Omental fat pad (tissue), 4 donors: Measurements from ENCODE around the gene CHST5. TPM values are rescaled to one million over a fixed set of nuclear protein-coding genes. Genes with fewer than 3 reads are reported as not detected.
"Not testable (repeated sequence)": the region's sequence is repeated elsewhere in the genome, so short reads cannot be mapped to it uniquely, and the experiment has no call there.

Experiments used
- ATAC-seq: fragments of 150-250 bp; one replicate; pipeline ENCODE4 v1.9.1; 2016; ENCODE audit warnings: mild to moderate bottlenecking, moderate library complexity; ENCODE audit not compliant: low FRiP score
- DNase-seq: peaks from one replicate; pipeline ENCODE4 v3.0.0-alpha.2; 2019; ENCODE audit warnings: low spot score
- total RNA-seq, 4 donors: library from RNA; depleted of rRNA; stranded (reverse); fragments of >200 nt; gene quantifications; one replicate each; pipeline ENCODE4 v1.1.0, GENCODE V29; 2016
- TF ChIP-seq, protein P1 (sequence below), 3 donors: fragments of 450-650 bp; IDR thresholded peaks; one replicate each; pipeline ENCODE4 v1.5.1; 2016 to 2017; ENCODE audit warnings: antibody characterized with exemption in 3 of 3, mild to moderate bottlenecking in 3 of 3, moderate library complexity in 2 of 3

CHST5 gene
- total RNA-seq, 4 donors from 2014 or later, result 0.09 TPM; not detected in 3

DNA sequence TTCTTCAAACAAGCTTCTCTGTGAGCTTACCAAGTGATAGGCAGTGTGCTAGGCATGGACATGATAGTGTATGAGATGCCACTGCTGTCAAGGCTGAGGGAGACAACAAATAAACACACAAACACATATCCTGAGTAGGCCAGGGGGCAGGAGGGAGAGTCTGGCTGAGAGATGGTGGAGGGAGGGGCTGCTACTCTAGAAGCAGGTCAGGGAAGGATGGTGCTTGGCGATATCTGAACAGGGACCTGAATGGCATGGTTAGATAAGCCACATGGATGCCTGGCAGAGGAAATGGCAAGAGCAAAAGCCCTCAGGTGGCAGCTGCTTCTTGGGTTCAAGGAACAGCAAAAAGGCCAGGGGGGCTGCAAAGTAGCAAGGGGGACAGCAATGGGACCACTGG lies 32.1 kb downstream of the CHST5 start:
- TF ChIP-seq, protein P1, sequence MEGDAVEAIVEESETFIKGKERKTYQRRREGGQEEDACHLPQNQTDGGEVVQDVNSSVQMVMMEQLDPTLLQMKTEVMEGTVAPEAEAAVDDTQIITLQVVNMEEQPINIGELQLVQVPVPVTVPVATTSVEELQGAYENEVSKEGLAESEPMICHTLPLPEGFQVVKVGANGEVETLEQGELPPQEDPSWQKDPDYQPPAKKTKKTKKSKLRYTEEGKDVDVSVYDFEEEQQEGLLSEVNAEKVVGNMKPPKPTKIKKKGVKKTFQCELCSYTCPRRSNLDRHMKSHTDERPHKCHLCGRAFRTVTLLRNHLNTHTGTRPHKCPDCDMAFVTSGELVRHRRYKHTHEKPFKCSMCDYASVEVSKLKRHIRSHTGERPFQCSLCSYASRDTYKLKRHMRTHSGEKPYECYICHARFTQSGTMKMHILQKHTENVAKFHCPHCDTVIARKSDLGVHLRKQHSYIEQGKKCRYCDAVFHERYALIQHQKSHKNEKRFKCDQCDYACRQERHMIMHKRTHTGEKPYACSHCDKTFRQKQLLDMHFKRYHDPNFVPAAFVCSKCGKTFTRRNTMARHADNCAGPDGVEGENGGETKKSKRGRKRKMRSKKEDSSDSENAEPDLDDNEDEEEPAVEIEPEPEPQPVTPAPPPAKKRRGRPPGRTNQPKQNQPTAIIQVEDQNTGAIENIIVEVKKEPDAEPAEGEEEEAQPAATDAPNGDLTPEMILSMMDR (IDR thresholded peaks at IDR 0.05), result no peak
- DNase-seq (no peak), ATAC-seq (no peak)

DNA sequence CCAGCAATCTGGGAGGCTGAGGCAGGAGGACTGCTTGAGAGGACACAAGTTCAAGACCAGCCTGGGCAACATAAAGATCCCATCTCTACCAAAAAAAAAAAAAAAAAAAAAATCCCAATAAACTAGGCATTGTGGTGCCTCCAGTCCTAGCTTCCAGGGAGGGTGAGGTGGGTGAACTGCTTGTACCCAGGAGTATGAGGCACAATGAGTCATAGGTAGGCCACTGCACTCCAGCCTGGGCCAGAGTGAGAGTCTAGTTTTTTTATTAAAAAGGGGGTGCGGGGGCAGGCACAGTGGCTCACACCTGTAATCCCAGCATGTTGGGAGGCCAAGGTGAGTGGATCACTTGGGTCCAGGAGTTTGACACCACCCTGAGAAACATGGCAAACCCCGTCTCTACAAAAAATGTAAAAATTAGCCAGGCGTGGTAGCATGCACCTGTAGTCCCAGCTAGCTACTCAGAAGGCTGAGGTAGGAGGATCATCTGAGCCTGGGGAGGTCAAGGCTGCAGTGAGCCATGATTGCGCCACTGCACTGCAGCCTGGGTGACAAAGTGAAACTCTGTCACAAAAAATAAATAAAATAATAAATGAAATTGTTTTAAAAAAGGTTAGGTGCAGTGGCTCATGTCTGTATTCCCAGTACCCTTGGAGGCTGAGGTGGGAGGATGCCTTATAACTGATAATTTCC lies 32.8 kb downstream of the CHST5 start:
- ATAC-seq (no peak), DNase-seq (no peak)
- TF ChIP-seq, protein P1 (IDR thresholded peaks at IDR 0.05), result no peak

DNA sequence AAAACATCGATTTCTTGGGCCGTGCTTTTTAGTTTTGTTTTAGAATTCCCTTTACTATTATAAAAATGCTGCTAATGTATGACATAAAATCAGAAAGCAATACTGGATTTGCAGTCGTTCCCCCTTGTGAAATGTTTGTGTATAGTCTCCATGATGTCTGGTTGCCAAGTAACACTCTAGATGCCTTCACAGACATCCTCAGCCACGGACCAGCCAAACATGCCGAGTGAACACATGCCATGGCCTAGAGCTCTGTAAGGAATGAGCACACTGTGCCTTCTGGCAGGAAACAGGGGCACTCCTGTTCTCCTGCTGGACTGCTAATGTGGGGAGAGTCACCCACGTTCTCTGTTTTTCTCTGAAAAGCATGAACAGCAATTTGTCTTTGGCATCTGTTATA lies 34.1 kb downstream of the CHST5 start:
- not testable (repeated sequence) for ATAC-seq, DNase-seq

DNA sequence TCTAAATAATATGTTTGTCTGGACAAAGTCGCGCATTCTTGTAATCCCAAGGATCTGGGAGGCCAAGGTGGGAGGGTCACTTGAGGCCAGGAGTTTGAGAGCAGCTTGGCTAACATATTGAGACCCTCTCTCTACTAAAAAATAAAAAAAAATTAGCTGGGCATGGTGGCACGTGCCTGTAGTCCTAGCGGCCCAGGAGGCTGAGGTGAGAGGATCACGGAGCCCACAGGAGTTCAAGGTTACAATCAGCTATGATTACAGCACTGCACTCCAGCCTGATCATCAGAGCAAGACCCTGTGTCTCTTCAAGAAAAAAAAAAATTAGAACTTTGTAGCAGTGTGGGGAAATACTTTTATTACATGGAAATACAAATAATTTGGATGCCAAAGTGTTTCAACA lies 34.5 kb downstream of the CHST5 start:
- no peak for ATAC-seq
- TF ChIP-seq, protein P1 (IDR thresholded peaks at IDR 0.05), result no peak
- no peak for DNase-seq

DNA sequence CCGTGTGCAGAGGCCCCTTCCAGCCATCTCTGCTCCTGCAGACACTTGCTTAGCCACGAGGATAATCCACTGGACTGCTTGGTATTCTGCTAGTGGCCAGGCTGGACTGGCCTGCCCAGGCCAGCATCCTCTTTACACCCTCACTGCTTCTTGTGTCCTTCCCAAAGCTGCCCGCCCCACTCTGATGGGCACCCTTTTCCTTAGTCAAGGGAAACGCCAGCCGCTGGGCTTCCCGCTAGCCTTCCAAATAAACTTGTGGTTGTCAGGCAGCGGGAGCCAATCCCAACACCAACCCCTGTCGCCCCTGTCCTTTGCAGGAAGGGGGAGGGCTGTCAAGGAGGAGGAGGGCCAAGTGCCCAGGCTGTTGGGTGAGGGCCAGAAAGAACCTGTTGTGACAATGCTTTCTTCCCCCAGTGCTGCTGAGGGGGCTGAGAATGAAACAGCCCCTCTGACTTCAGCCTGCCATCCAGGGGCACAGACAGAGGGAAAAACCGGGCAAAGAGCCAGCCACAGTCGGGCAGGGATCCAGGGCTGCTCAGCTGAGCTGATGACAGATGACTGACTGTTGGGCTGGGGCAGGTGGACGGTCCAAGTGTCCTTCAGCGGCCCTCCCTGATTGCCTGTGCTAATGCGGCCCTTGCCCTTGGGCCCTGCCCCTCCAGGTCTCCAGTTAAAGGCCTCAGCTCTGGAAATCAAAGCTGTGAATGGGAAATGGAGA lies 37.1 kb downstream of the CHST5 start:
- not testable (repeated sequence) for DNase-seq, ATAC-seq

DNA sequence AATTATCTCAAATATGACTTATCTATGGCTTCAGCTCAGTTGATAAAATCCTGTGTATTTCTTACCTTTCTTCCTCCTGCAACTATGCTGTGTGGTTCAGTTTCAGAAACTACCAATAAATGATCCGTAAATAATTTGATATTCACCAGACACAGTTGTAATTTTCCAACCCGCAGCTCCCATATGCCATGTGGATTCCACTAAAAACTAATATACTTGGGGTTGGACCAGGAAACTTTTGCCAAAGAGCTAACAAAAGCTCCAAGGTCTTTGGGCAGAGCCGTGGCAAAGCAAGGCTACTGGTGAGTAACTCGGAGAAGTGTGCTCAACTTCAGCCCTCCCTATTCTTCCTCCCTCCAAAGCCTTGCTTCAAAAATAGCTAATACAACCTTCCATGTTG lies 38.4 kb downstream of the CHST5 start:
- ATAC-seq (no peak), DNase-seq (no peak)
- TF ChIP-seq, protein P1 (IDR thresholded peaks at IDR 0.05), result no peak

DNA sequence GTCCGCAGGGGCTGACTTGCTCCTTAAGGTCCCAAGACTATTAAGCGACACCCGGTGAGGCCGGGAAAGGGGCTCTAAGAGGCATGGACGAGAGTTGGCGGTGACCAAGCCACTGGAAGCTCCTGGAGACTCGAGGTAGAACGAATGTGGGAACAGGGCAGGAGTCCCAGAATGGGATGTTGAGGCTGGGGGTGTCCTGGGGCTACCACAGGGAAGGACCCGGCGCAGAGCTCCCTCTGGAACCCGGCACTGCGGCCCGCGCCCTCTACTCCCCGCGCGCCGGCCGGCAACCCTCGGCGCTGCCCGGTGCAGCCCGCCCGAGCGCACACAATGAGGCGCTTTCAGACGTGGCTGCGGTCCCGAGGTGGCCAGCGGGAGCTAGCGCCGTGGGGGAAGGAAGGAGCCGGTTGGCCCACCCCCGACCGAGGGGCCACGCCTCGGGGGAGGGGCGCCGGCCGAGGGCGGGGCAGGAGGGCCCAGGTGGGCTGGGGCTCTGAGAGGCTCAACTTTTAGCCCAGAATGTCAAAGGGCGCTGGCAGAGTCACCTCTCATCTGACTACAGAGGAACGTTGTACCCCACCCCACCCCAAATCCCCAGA lies 40.7 kb downstream of the CHST5 start, which contains the start of gene CHST6:
TSS of gene CHST6 (minus strand) at position 366 of the 599 bp plus-strand sequence. CDS start 15,613 bp downstream, outside the sequence.
- DNase-seq (no peak), ATAC-seq (peak; percentile 77)
- TF ChIP-seq, protein P1 (IDR thresholded peaks at IDR 0.05), result no peak

DNA sequence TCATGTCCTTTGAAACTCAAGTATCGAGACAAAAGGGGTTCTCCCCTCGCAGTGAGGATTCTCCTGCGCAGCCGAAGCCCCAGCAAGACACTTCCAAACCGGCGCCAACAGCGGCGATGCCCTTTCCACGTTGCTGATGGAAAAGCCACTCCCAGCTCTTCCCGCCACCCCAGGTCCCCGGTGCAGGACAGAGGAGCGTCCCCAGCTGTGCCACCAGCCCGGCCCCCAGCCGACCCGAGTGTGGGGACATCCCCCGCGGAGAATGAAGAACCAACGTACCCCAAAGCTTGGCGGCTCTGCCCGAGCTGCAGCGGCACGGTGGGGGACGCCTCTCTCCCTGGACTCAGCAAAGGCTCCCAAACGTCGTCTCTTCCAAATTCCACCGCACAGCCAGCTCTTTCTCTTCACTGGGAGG lies 41.2 kb downstream of the CHST5 start:
- TF ChIP-seq, protein P1 (IDR thresholded peaks at IDR 0.05), result no peak
- DNase-seq, result no peak
- no peak for ATAC-seq
